IgD-negative memory B cell (primary cell): ENCODE results near the gene FIZ1. TPM values are rescaled to one million over a fixed set of nuclear protein-coding genes. Genes with fewer than 3 reads are reported as not detected.

Source experiments
- H3K27ac Mint-ChIP-seq, 3 donors: one replicate each; pipeline ENCODE4 v1.8.0; 2020 to 2022; ENCODE audit warnings: mild to moderate bottlenecking in 3 of 3, mixed read lengths in 3 of 3, moderate library complexity in 1 of 3
- H3K27me3 Mint-ChIP-seq: one replicate; pipeline ENCODE4 v1.8.0; 2021; ENCODE audit warnings: mixed read lengths
- H3K36me3 Mint-ChIP-seq: one replicate; pipeline ENCODE4 v1.8.0; 2020; ENCODE audit warnings: mild to moderate bottlenecking, mixed read lengths
- H3K4me1 Mint-ChIP-seq, 3 donors: one replicate each; pipeline ENCODE4 v1.8.0; 2020 to 2022; ENCODE audit warnings: mixed read lengths in 3 of 3, mild to moderate bottlenecking in 1 of 3
- H3K4me3 Mint-ChIP-seq, 4 donors: one replicate each; pipeline ENCODE4 v1.8.0; 2020 to 2022; ENCODE audit warnings: mild to moderate bottlenecking in 4 of 4, mixed read lengths in 4 of 4, moderate library complexity in 3 of 4
- H3K9me3 Mint-ChIP-seq, 3 donors: one replicate each; pipeline ENCODE4 v1.8.0; 2020 to 2021; ENCODE audit warnings: mixed read lengths in 3 of 3, mild to moderate bottlenecking in 1 of 3
- polyA plus RNA-seq: library from polyadenylated mRNA; unstranded; fragments of 300-500 nt; fragmentation: Illumina TruSeq; gene quantifications from one replicate; pipeline ENCODE4 v1.2.3, GENCODE V29; 2021

The FIZ1 gene
- polyA plus RNA-seq, 1 donor from 2014 or later, result 3.1 TPM

GRCh38 chr19:55613396-55613795 is 14.1 kb upstream of the FIZ1 start:
- H3K9me3 Mint-ChIP-seq, result no peaks in the 10 kb centered on the region
- H3K4me1 Mint-ChIP-seq, result peaks cover 11 to 32% (median 16%) of the 10 kb centered on the region in 3 donors
- no peak overlapping the region for H3K4me3 Mint-ChIP-seq
- H3K27me3 Mint-ChIP-seq, result no peaks in the 10 kb centered on the region
- no peak overlapping the region for H3K27ac Mint-ChIP-seq
- no peaks in the 10 kb centered on the region for H3K36me3 Mint-ChIP-seq

DNA sequence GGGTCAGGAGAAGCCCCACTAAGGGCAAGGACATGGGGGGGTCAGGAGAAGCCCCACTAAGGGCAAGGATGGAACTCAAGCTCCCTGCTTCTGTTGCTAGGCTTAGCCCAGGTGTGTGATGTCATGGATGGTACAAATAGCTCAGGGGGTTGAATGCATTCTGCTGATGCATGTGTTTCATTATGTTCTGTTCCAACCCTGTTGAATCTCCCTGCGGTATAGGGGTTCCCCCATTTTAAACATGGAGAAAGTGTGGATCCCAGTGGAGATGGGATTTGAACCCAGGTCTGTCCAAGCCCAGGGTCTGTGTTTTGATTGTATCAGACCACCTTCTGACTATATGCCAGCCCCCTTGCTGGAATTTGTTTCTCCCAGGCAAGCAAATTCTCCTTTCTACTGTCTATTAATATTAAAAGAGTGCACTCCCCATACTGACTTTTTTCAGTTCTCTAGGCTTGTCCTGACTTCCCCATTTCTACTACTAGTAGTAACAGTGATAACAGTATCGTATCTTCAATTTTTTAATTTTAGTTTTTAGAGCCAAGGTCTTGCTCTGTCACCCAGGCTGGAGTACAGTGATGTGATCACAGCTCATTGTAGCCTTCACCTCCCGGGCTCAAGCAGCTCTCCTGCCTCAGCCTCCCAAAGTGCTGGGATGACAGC is 12.8 kb upstream of the FIZ1 start:
- Mint-ChIP-seq H3K4me1 (peaks cover 15 to 37% (median 26%) of the 10 kb centered on the region in 3 donors), H3K9me3 (no peaks in the 10 kb centered on the region), H3K27ac (peak overlapping the region in 1 of 3 donors; percentile 59), H3K36me3 (no peaks in the 10 kb centered on the region), H3K27me3 (no peaks in the 10 kb centered on the region), H3K4me3 (peak overlapping the region in 3 of 4 donors; percentile 10 to 54 (median 46))

DNA sequence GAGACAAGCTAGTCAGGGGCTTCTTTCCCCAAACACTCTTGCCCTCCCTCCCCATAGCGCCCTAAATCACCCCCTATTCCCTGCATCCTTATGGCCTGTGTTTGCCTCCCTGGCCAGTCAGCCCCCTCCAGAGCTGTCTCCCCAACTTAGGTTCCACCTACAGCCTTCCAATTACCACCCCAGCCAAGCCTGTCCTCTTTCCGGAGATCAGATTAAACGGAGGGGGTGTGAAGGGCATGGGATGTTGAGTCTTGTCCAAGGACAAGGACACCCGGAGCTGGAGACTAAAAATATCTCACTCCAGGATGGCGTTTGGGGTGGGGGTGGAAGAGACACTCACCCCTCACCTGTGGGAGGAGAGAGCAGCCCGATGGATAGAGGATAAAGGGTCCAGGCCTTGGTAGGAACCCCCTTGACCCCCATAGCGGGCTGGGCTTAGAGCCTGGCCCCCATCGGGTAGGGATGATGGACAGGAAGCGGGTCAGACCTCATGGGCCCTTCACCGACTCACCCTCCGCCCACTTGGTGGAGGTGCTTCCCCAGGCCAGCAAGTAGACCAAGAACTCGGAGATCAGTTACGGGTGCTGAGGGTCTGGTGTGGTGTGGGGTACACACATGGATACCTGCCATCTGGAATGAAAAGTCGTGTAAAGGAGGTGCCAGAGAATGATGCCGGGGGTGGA is 12.1 kb upstream of the FIZ1 start:
- peaks cover 20 to 43% (median 31%) of the 10 kb centered on the region in 3 donors for H3K4me1 Mint-ChIP-seq
- H3K9me3 Mint-ChIP-seq, result no peaks in the 10 kb centered on the region
- no peaks in the 10 kb centered on the region for H3K36me3 Mint-ChIP-seq
- H3K27ac Mint-ChIP-seq, result peak overlapping the region in 1 of 3 donors; percentile 59
- peak overlapping the region in 1 of 4 donors; percentile 54 for H3K4me3 Mint-ChIP-seq
- H3K27me3 Mint-ChIP-seq, result no peaks in the 10 kb centered on the region

- H3K9me3 Mint-ChIP-seq, result no peaks in the 10 kb centered on the region
- peaks cover 20 to 54% (median 41%) of the 10 kb centered on the region in 3 donors for H3K4me1 Mint-ChIP-seq
- H3K27ac Mint-ChIP-seq, result no peak overlapping the region
- H3K4me3 Mint-ChIP-seq, result no peak overlapping the region
- no peaks in the 10 kb centered on the region for H3K27me3 Mint-ChIP-seq
- H3K36me3 Mint-ChIP-seq, result no peaks in the 10 kb centered on the region
These were observed 10.0 kb upstream of the FIZ1 start for GRCh38 chr19:55609326-55609725.

DNA sequence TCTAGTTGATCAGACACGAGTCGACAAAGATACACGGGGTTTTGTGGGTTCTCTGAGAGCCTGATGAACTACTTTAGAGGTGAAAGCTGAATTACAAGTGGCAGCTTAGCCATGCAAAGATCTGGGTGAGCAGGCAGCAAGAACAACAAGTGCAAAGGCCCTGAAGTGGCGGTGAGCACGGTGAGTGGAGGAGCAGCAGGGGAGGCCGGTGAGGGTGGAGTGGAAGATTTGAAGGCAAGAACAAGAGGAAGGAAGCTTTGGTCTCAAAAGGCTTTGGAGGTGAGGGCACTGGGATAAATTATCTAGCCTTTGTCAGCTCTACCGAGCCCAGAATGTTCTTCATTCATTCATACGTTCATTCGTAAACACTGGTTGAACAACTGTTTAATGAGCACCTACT is 7.5 kb upstream of the FIZ1 start:
- Mint-ChIP-seq H3K4me1 (peaks cover 13 to 44% (median 38%) of the 10 kb centered on the region in 3 donors), H3K36me3 (no peaks in the 10 kb centered on the region), H3K4me3 (peak overlapping the region in 3 of 4 donors; percentile 45 to 87 (median 61)), H3K9me3 (no peaks in the 10 kb centered on the region), H3K27me3 (no peaks in the 10 kb centered on the region), H3K27ac (peak overlapping the region; percentile 84 to 93 (median 91))

DNA sequence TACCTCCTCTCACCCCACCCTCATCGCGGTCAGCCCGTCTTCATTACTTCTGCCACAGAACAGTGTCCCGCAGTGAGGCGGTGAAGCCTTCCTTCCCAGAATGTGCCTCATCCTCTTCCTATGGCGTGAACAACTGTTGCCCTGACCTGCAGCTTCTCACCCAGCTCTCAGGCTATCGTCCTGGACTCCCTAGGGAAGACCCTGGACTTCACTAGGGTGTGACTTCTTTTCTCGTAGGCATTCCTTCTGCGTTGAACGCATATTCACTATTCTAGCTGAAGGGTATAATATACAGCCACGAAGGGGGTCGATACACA is 7.1 kb upstream of the FIZ1 start:
- Mint-ChIP-seq H3K9me3 (no peaks in the 10 kb centered on the region), H3K4me1 (peaks cover 13 to 43% (median 37%) of the 10 kb centered on the region in 3 donors), H3K27ac (peak overlapping the region; percentile 91 to 95 (median 93)), H3K27me3 (no peaks in the 10 kb centered on the region), H3K4me3 (peak overlapping the region; percentile 87 to 99 (median 96)), H3K36me3 (no peaks in the 10 kb centered on the region)

DNA sequence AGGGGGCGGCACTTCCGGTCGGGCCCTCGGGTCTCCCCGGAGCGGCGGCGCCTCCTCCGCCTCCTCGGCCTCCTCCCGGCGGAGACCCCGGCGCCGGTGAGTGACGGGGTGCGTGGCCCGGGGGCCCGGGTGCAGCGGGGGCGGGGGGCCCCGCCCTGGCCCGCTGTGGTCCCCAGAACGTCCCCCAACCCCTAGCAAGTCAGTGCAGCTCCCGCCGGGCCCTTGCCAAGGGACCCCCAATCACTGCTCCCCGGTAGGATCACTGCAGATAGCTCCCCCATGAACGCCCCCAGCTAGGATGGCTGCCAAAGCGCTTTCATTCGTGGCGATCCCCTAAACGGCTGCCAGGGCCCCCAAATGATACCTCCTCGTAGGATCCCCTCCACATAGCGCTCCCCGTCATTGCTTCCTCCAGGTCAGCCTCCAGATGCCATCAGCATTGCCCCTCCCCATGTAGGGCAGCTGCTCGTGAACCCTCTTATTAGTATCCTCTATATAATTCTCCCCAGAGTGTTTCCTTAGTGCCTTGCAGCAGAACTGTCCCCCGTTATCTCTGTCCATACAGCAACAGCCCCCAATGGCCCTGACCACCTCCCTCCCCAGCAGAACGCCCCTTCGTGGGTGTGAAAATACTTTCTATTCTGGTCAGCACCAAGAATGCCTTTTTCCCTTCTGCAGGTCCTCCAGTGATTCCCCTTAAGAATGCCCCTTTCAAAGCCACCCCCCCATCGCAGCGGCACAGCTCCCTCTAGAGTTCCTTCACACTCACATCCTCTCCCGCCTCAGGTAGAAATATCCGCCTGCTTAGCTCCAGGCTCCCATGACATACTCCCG is 6.5 kb upstream of the FIZ1 start, which contains the start of gene ZNF865:
ZNF865 (plus strand) TSS at position 11 of the 834 bp plus-strand sequence. CDS start 7,972 bp downstream, outside the sequence.
- Mint-ChIP-seq H3K4me3 (peak within 1 kb of the TSS; percentile 87 to 99 (median 96)), H3K27ac (peak within 1 kb of the TSS; percentile 91 to 95 (median 93)), H3K9me3 (no peaks in the 10 kb centered on the region), H3K36me3 (no peaks in the 10 kb centered on the region), H3K4me1 (peaks cover 17 to 43% (median 37%) of the 10 kb centered on the region in 3 donors), H3K27me3 (no peaks in the 10 kb centered on the region)

GRCh38 chr19:55605207-55605636 is 5.9 kb upstream of the FIZ1 start:
- Mint-ChIP-seq H3K4me1 (peaks cover 17 to 40% (median 33%) of the 10 kb centered on the region in 3 donors), H3K27ac (peak overlapping the region; percentile 91 to 93 (median 92)), H3K4me3 (peak overlapping the region; percentile 85 to 96 (median 90)), H3K9me3 (no peaks in the 10 kb centered on the region), H3K27me3 (no peaks in the 10 kb centered on the region), H3K36me3 (no peaks in the 10 kb centered on the region)

DNA sequence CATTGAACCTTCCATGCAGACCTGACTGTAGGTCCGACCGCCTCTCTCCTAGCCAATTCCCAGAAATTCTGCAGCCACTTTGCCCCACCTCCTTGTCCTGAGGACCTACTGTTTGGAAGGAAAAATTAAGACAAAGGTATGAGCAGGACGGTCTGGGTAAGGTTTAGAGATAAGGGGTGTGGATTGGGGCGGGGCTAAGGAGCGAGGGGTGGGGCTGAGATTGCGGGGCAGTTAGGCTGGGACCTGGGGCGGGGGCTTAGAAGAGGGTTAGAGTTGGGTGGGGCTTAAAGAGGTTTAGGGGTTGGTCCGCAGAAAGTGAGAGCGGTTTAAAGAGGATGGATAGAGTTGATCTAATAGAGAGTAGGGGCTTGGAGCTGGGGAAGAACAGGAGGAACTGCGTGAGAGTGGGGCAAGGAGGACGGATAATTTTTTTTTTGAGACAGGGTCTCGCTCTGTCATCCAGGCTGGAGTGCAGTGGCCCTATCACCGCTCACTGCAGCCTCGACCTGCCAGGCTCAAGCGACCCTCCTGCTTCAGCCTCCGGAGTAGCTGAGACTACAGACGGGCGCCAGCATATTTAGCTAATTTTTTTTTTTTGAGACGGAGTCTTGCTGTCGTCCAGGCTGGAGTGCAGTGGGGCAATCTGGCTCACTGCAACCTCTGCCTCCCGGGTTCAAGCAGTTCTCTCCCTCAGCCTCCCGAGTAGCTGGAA is 4.4 kb upstream of the FIZ1 start:
- peaks cover 13 to 36% (median 35%) of the 10 kb centered on the region in 3 donors for H3K4me1 Mint-ChIP-seq
- no peaks in the 10 kb centered on the region for H3K36me3 Mint-ChIP-seq
- peak overlapping the region in 3 of 4 donors; percentile 9 to 93 (median 47) for H3K4me3 Mint-ChIP-seq
- no peaks in the 10 kb centered on the region for H3K27me3 Mint-ChIP-seq
- peaks cover 0 to 2% (median 0%) of the 10 kb centered on the region in 3 donors for H3K9me3 Mint-ChIP-seq
- peak overlapping the region in 2 of 3 donors; percentile 47 to 91 for H3K27ac Mint-ChIP-seq

- peaks cover 13 to 34% (median 34%) of the 10 kb centered on the region in 3 donors for H3K4me1 Mint-ChIP-seq
- H3K36me3 Mint-ChIP-seq, result peaks cover 3% of the 10 kb centered on the region
- H3K4me3 Mint-ChIP-seq, result peak overlapping the region in 2 of 4 donors; percentile 47 to 72
- H3K27me3 Mint-ChIP-seq, result no peaks in the 10 kb centered on the region
- peak overlapping the region in 2 of 3 donors; percentile 11 to 47 for H3K27ac Mint-ChIP-seq
- peaks cover 0 to 5% (median 0%) of the 10 kb centered on the region in 3 donors for H3K9me3 Mint-ChIP-seq
These were observed 3.8 kb upstream of the FIZ1 start for GRCh38 chr19:55603115-55603514.

- Mint-ChIP-seq H3K27me3 (no peaks in the 10 kb centered on the region), H3K9me3 (peaks cover 0 to 5% (median 0%) of the 10 kb centered on the region in 3 donors), H3K4me3 (peak overlapping the region in 2 of 4 donors; percentile 16 to 93), H3K27ac (peak overlapping the region in 1 of 3 donors; percentile 89), H3K4me1 (peaks cover 8 to 30% (median 27%) of the 10 kb centered on the region in 3 donors), H3K36me3 (peaks cover 3% of the 10 kb centered on the region)
These were observed 3.0 kb upstream of the FIZ1 start for GRCh38 chr19:55602104-55603001.

- Mint-ChIP-seq H3K36me3 (peaks cover 6% of the 10 kb centered on the region), H3K4me3 (peak overlapping the region; percentile 79 to 93 (median 89)), H3K4me1 (peaks cover 4 to 19% (median 17%) of the 10 kb centered on the region in 3 donors), H3K27ac (peak overlapping the region; percentile 43 to 91 (median 89)), H3K27me3 (no peaks in the 10 kb centered on the region), H3K9me3 (peaks cover 0 to 5% (median 0%) of the 10 kb centered on the region in 3 donors)
These were observed 1.8 kb upstream of the FIZ1 start for GRCh38 chr19:55601084-55601483.

GRCh38 chr19:55600662-55601028 is 1.3 kb upstream of the FIZ1 start:
- Mint-ChIP-seq H3K9me3 (peaks cover 0 to 7% (median 0%) of the 10 kb centered on the region in 3 donors), H3K27ac (peak overlapping the region in 2 of 3 donors; percentile 43 to 89), H3K4me1 (peaks cover 4 to 17% (median 15%) of the 10 kb centered on the region in 3 donors), H3K4me3 (peak overlapping the region; percentile 79 to 93 (median 89)), H3K27me3 (no peaks in the 10 kb centered on the region), H3K36me3 (peaks cover 8% of the 10 kb centered on the region)
